SK-N-DZ (cell line): Measurements from ENCODE around the gene ACAA2.
"Not testable (repeated sequence)": the region's sequence is repeated elsewhere in the genome, so short reads cannot be mapped to it uniquely, and the experiment has no call there.

Source experiments
- DNase-seq: peaks from one replicate; pipeline ENCODE4 v3.0.0-alpha.2; 2015; ENCODE audit warnings: low spot score

The ACAA2 gene

GRCh38 chr18:49812286-49813068 lies 856 bp downstream of the ACAA2 start:
- DNase-seq = peak; percentile 10

GRCh38 chr18:49811151-49811938 lies 2.0 kb downstream of the ACAA2 start:
- DNase-seq = peak; percentile 3

- not testable (repeated sequence) for DNase-seq
These were observed 4.7 kb downstream of the ACAA2 start for GRCh38 chr18:49808553-49809191.

DNA sequence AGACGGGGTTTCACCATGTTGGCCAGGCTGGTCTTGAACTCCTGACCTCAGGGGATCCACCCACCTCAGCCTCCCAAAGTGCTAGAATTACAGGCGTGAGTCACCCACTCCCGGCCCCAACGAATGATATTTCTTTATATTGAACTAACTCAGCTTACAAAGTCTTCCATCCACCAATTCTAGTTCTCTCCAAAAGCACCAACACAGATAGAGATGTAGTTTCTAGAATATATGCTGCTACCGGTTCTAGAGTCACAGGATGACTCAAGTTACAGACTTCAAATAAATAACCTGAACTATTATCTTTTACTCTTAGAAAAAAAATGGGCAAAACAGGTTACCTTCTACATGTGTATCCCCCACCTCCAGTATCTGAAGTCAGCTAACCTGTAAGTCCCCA lies 9.2 kb downstream of the ACAA2 start:
- DNase-seq = no peak

DNA sequence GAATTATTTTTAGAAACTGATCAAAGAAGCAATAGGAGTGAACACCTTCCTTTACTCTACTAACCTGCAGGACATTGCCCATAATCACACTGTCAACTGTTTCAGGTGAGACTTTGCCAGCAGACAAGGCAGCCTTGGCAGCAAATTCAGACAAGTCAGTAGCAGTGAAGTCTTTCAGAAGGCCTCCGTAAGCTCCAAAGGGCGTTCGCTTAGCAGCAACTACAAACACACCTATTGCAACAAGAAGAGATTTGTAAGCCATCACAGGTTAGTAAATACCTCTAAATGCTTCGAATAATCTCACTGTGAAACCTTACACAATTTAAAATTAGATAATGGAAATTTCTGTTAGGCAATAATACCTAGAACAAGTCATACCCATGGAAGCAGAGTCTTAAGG lies 10.7 kb downstream of the ACAA2 start:
- DNase-seq = no peak

- DNase-seq = not testable (repeated sequence)
These were observed 12.8 kb downstream of the ACAA2 start for GRCh38 chr18:49800491-49800890.

GRCh38 chr18:49799806-49800205 lies 13.5 kb downstream of the ACAA2 start:
- not testable (repeated sequence) for DNase-seq

DNA sequence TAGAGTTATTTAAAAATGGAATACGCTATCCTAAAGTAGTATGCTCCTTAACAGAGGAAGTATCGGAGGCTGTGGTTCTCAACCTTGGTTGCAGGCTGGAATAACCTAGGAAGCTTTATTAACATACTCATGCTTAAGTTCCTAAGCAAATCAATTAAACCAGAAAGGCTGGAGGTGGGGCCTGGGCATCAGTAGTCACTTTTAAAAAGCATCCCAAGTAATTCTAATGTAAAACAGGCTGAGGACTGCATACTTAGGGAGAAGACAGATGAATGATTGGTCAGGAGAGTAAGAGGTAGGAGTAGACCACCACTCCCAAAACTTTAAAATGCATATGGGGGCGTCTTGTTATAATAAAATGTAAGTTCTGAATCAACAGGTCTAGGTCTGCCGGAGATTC lies 15.3 kb downstream of the ACAA2 start:
- DNase-seq = no peak

GRCh38 chr18:49795612-49796552 lies 17.5 kb downstream of the ACAA2 start:
- DNase-seq = no peak

DNA sequence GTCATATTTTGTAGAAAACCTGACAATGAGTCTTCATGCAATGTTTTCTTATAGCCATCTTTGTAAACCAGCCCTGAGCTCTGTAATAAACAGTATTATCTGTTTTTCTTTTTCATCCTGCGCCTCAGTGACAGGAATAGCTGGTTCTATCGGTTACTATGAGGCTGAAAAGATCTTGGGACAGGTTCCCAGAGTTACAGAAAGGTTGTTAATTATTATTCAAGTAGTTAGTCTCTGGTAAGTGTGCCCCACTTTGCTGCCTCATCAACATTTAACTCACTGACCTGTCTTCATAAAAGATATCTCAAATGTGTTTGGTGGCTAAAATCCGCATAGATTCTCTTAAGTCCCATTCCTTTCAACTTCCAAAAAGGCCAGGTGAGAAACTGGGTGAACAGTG lies 18.6 kb downstream of the ACAA2 start:
- DNase-seq = no peak

DNA sequence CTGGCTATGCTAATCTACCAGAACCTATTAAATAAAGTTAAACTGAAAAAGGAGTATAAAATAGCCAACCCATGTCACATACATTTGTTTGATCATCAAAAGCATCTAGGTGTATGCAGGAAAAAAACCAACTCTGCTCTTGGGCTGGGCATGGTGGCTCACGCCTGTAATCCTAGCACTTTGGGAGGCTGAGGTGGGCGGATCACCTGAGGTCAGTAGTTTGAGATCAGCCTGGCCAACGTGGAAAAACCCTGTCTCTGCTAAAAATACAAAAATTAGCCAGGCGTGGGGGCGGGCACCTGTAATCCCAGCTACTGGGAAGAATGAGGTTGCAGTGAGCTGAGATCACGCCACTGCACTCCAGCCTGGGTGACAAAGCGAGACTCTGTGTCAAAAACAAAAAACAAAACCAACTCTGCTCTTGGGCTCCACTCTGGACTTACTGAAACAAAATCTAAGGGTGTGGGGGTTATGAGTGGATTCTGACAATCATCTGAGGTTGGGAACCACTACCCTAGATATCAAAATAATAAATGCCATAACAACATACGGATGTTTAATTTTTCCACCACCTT lies 23.7 kb downstream of the ACAA2 start:
- DNase-seq = not testable (repeated sequence)

- no peak for DNase-seq
These were observed 24.9 kb downstream of the ACAA2 start for GRCh38 chr18:49788327-49788898.

- no peak for DNase-seq
These were observed 27.2 kb downstream of the ACAA2 start for GRCh38 chr18:49786019-49786720.

DNA sequence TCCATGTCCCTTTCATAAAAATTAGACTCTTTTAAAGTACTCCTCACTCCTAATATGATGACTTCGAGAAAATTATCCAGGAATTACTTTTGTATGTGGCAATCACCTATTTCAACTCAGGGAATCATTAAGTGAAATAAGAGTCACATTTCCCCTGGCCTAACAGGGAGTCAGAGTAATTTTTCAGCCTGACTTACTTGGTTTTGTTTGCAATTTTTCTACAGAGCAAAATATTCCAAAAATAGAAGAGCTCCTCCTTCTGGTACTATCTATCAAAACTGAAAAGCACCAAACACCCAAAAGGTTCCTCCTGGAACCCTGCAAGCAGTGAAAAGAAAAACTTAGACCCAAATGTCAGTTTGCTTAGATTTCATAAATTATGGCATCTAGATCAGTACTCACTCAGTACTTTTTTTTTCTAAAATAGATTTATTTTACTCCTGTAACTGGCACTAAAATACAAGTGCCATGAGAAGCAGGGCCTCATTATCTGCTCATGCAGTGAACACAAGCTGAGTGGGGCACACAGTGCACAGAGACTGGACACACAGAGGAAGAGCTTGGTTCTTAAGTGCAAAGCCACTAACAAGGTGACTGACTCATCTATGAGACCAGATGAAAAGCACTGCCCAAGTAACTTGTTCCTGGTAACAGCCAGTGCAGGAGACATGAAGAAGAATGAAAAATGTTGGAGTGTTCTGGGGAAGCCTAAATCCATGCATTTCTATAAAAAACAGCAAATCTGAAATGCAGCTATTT lies 28.7 kb downstream of the ACAA2 start:
- no peak for DNase-seq

DNA sequence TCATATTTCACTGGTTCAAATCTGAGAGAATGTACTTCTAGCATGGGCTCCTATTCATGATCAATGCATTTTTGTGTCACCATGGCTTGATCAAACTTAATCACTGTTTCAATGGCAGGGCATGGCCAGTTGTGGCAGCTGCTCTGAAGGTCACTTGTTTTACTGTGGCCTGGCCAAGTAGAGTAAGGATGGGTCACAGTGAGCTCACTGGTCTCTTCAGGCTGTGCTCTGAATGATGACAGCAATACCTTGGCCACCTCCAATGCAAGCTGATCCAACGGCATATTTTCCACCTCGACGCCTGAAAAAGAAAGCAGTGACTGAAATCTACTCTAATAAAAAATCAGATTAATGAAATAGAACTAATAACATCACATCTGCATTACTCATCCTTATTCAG lies 29.7 kb downstream of the ACAA2 start:
- DNase-seq = not testable (repeated sequence)

DNA sequence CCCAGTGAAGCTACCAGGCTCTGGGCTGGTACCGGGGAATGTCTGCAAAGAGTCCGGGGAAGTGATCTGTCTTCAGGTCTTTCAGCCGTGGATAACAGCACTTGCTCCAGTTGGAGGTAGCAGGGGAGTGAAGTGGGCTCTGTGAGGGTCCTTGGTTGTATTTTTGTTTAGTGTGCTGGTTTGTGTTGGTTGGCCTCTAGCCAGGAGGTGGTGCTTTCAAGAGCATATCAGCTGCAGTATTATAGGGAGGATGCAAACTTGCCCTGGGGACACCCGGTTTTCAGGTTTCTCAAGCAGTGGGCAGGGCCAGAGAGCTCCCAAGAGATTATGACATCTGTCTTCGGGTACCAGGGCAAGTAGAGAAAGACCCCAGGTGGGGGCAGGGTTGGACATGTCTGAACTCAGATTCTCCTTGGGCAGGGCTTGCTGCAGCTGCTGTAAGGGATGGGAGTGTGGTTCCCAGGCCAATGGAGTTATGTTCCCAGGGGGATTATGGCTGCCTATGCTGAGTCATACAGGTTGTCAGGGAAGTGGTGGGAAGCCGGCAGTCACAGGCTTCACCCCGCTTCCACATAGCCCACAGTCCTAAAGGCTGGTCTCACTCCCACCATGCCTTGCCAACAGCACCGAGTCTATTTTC lies 34.4 kb downstream of the ACAA2 start:
- no peak for DNase-seq

- DNase-seq = no peak
These were observed 44.1 kb downstream of the ACAA2 start for GRCh38 chr18:49769047-49769728.

DNA sequence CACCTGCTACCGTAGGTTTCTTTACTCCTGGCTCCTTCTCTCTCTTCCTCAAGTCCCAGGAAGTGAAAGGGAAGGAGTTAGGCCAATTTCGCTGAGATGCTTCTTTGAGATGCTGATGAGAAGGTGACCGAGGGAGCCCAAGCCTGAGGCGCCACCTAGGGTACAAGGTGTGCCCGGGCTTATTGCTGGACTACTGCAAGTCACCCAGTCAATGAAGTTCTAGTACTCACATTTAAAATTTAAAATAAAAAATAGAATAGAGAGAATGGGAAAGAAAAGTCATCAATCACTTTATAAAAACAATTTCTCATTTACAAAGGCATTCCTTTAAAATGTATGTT lies 45.3 kb downstream of the ACAA2 start:
- peak; percentile 22 for DNase-seq
